GM12878 (cell line): Measurements from ENCODE around the gene RNF121. TPM values are rescaled to one million over a fixed set of nuclear protein-coding genes. Genes with fewer than 3 reads are reported as not detected.
"Not testable (repeated sequence)": the region's sequence is repeated elsewhere in the genome, so short reads cannot be mapped to it uniquely, and the experiment has no call there.

ENCODE experiments used
- ATAC-seq: fragments of 200-7000 bp; cut with Tn5 transposase; 3 replicates; pipeline ENCODE4 v1.9.1; 2020; ENCODE audit warnings: mild to moderate bottlenecking, moderate library complexity
- BruUV-seq: library from RNA; stranded (reverse); fragments of 400-500 nt; replicated peaks from 2 replicates; lab custom pipeline; 2021; lab: Mats Ljungman, UMichigan
- CTCF ChIA-PET: fragments of 300-600 bp; sonication (Branson Sonifier 250); formaldehyde crosslinking; extraction: SDS; loops from one replicate; lab custom pipeline; 2021; ENCODE audit warnings: inconsistent platforms; lab: Yijun Ruan, JAX
- POLR2A ChIA-PET: fragments of 350-600 bp; formaldehyde crosslinking; extraction: SDS; loops from one replicate; lab custom pipeline; 2021; ENCODE audit warnings: inconsistent platforms; lab: Charles Lee
- RAD21 ChIA-PET: fragments of 300-600 bp; sonication (Branson Sonifier 250); formaldehyde crosslinking; loops from one replicate; lab custom pipeline; 2023; ENCODE audit warnings: antibody characterized with exemption; ENCODE audit not compliant: unreplicated experiment; lab: Charles Lee
- SMC1A ChIA-PET: fragments of 300-600 bp; sonication (Branson Sonifier 250); formaldehyde crosslinking; loops from one replicate; lab custom pipeline; 2023; ENCODE audit not compliant: unreplicated experiment, uncharacterized antibody; lab: Charles Lee
- DNase-seq: peaks from one replicate; pipeline ENCODE4 v3.0.0-alpha.2; 2011; ENCODE audit warnings: low read depth, low spot score
- FAIRE-seq: peaks from 3 replicates; lab custom pipeline; 2011; peaks lifted over from hg19 to GRCh38; lab: Jason Lieb, UNC
- H2AFZ ChIP-seq: 2 replicates; pipeline ENCODE4 v1.6.0; 2011; ENCODE audit warnings: low read depth, low read length, control low read depth; ENCODE audit not compliant: control insufficient read depth
- H3K27ac ChIP-seq: 2 replicates; pipeline ENCODE4 v1.5.1; 2011; ENCODE audit warnings: control low read depth; ENCODE audit not compliant: control insufficient read depth, insufficient read depth
- H3K27me3 ChIP-seq, 2 experiments: replicated peaks in 1 of 2; 2 replicates each; pipeline versions ENCODE4 v1.6.0 to v1.6.1; 2011; ENCODE audit warnings: low read length in 1 of 2; ENCODE audit not compliant: control insufficient read depth in 2 of 2, insufficient read depth in 2 of 2
- H3K36me3 ChIP-seq, 2 experiments: 2 replicates each; pipeline ENCODE4 v1.5.1; 2011; ENCODE audit warnings: low read length in 1 of 2; ENCODE audit not compliant: control insufficient read depth in 2 of 2, insufficient read depth in 2 of 2
- H3K4me1 ChIP-seq: 2 replicates; pipeline ENCODE4 v1.6.1; 2011; ENCODE audit warnings: mild to moderate bottlenecking, low read length, moderate library complexity, mixed read lengths; ENCODE audit not compliant: control insufficient read depth, insufficient read depth
- H3K4me2 ChIP-seq: 2 replicates; pipeline ENCODE4 v1.6.0; 2011; ENCODE audit warnings: control low read depth; ENCODE audit not compliant: control insufficient read depth, insufficient read depth
- H3K4me3 ChIP-seq: fragments of 200-600 bp; sonication (generic); 2 replicates; pipeline ENCODE4 v1.5.1; 2016
- H3K79me2 ChIP-seq: 2 replicates; pipeline ENCODE4 v1.6.0; 2011; ENCODE audit warnings: low read length; ENCODE audit not compliant: control insufficient read depth, insufficient read depth
- H3K9ac ChIP-seq: 2 replicates; pipeline ENCODE4 v1.8.0; 2011; ENCODE audit warnings: low read length, control low read depth, mixed read lengths; ENCODE audit not compliant: control insufficient read depth, insufficient read depth
- H3K9me3 ChIP-seq: replicated peaks from 3 replicates; pipeline ENCODE4 v1.5.1; 2011; ENCODE audit warnings: mild to moderate bottlenecking, low read length; ENCODE audit not compliant: control insufficient read depth, insufficient read depth
- H4K20me1 ChIP-seq: 2 replicates; pipeline ENCODE4 v1.6.0; 2011; ENCODE audit not compliant: control insufficient read depth, insufficient read depth
- RAD21 ChIP-seq: IDR thresholded peaks from 2 replicates; pipeline ENCODE4 v1.6.1; 2011; ENCODE audit warnings: mild to moderate bottlenecking, low read depth, low read length, moderate library complexity; ENCODE audit not compliant: insufficient read depth
- RELA ChIP-seq: fragments of 450-650 bp; IDR thresholded peaks from 2 replicates; pipeline ENCODE4 v1.8.0; 2014; ENCODE audit warnings: borderline replicate concordance; ENCODE audit not compliant: partially characterized antibody
- SMC3 ChIP-seq: IDR thresholded peaks from 2 replicates; pipeline ENCODE4 v1.6.1; 2011; ENCODE audit warnings: low read length, improper control_type of control experiment, borderline replicate concordance
- YY1 ChIP-seq: IDR thresholded peaks from 2 replicates; pipeline ENCODE4 v1.6.1; 2011; ENCODE audit warnings: low read depth, mild to moderate bottlenecking, low read length
- WGBS: methylation state at CpG from one replicate; pipeline ENCODE4 v1.1.6; 2016; ENCODE audit warnings: low lambda C conversion rate; ENCODE audit not compliant: insufficient replicate concordance, insufficient coverage; ENCODE audit errors: missing lambda C conversion rate; 5-methylcytosine and 5-hydroxymethylcytosine counted together
- in situ Hi-C: fragments of 300-500 bp; cut with MboI; formaldehyde crosslinking; loops from 9 replicates; pipeline ENCODE4 v1.14.3; 2018; ENCODE audit warnings: mixed read lengths
- intact Hi-C: fragments of 100-400 bp; cut with micrococcal nuclease; formaldehyde crosslinking; loops from one replicate; pipeline ENCODE4 v1.14.2; 2022; ENCODE audit not compliant: unreplicated experiment
- polyA plus RNA-seq, 11 experiments: library from polyadenylated mRNA; depleted of rRNA in 4 of 11; unstranded in 6 of 11; stranded (reverse) in 5 of 11; fragments of >200 nt; fragmentation: Nextera tagmentation in 4 of 11; fragmentation: Illumina TruSeq in 1 of 11; extraction: Ambion mirVana in 4 of 11; extraction: Trizol in 1 of 11; gene quantifications; 1 replicate in 1 of 11; 2 replicates in 10 of 11; pipeline versions ENCODE4 v1.2.1 to v1.2.3, GENCODE V29; 2011 to 2016; ENCODE audit warnings: inconsistent platforms in 2 of 11, missing spikeins in 2 of 11, low read depth in 1 of 11
- total RNA-seq, 4 experiments: library from RNA; depleted of rRNA in 3 of 4; stranded (reverse); fragments of >200 nt in 3 of 4; fragmentation: Illumina TruSeq in 1 of 4; extraction: Trizol in 1 of 4; gene quantifications; 2 replicates each; pipeline versions ENCODE4 v1.2.1 to v1.2.3, GENCODE V29; 2013 to 2021
- TF ChIP-seq, protein P1 (sequence below), 3 experiments: IDR thresholded peaks in 2 of 3; conservative IDR thresholded peaks in 1 of 3; 2 replicates each; pipeline ENCODE4 v1.5.1; 2011; ENCODE audit warnings: low read depth in 3 of 3, low read length in 3 of 3, mild to moderate bottlenecking in 3 of 3, control low read depth in 2 of 3, moderate library complexity in 2 of 3, inconsistent platforms in 1 of 3, mixed read lengths in 1 of 3; ENCODE audit not compliant: control insufficient read depth in 2 of 3, insufficient read depth in 1 of 3; ENCODE audit errors: extremely low read depth in 1 of 3

The RNF121 gene
- total and polyA plus RNA-seq, 10 of the 15 experiments (the other 5 are each of a cell fraction or from before 2014, with no cell fraction given): 8.6 to 73.7 (median 32.7) TPM

DNA sequence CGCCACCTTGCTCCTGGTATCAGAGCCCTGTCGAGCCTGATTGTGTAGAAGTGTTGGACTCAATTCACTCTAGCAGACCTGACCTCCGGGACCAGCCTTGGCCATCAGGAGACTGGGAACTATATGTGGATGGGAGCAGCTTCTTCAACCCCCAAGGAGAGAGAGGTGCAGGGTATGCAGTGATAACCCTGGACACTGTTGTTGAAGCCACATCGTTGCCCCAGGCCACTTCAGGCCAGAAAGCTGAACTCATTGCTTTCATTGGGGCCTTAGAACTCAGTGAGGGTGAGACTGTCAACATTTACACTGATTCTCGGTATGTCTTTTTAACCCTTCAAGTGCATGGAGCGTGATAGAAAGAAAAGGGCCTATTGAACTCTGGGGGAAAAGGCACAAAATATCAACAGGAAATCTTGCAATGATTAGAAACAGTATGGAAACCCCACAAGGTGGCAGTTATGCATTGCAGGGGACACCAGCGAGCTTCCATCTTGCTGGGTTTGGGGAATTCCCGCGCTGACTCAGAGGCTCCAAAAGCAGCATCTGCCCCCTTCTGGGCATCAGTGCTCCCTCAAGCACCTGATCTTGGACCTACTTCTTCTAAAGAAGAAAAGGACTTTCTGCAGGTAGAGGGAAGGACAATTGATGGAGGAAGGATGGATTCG, 17.4 kb upstream of the RNF121 start:
- CTCF ChIA-PET: interaction anchor here (0.9 to 1.8 kb wide), 6 partner anchors 16 to 111 kb away, joined by 3 to 7 read pairs (median 4); no protein-coding TSS in a partner anchor
- H3K4me3 ChIP-seq, BruUV-seq, H3K27me3 ChIP-seq, in situ Hi-C loops, H3K9ac ChIP-seq, intact Hi-C loops, FAIRE-seq, H3K27ac ChIP-seq, H3K4me2 ChIP-seq, ATAC-seq, H4K20me1 ChIP-seq, POLR2A ChIA-PET, H2AFZ ChIP-seq, H3K79me2 ChIP-seq, SMC1A ChIA-PET, DNase-seq, H3K4me1 ChIP-seq, H3K9me3 ChIP-seq: not testable (repeated sequence)
- peaks cover 0 to 10% of the 10 kb centered on the region in 2 experiments; a peak in 1 of 4 replicates for H3K36me3 ChIP-seq
- TF ChIP-seq YY1 (peak; percentile 73; the same call in 1 of the 2 replicates), RAD21 (peak; percentile 39), RELA (peak; percentile 56), SMC3 (peak; percentile 14; the same call in 1 of the 2 replicates)
- TF ChIP-seq, protein P1, sequence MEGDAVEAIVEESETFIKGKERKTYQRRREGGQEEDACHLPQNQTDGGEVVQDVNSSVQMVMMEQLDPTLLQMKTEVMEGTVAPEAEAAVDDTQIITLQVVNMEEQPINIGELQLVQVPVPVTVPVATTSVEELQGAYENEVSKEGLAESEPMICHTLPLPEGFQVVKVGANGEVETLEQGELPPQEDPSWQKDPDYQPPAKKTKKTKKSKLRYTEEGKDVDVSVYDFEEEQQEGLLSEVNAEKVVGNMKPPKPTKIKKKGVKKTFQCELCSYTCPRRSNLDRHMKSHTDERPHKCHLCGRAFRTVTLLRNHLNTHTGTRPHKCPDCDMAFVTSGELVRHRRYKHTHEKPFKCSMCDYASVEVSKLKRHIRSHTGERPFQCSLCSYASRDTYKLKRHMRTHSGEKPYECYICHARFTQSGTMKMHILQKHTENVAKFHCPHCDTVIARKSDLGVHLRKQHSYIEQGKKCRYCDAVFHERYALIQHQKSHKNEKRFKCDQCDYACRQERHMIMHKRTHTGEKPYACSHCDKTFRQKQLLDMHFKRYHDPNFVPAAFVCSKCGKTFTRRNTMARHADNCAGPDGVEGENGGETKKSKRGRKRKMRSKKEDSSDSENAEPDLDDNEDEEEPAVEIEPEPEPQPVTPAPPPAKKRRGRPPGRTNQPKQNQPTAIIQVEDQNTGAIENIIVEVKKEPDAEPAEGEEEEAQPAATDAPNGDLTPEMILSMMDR (IDR thresholded peaks at IDR 0.05 in 2 of 3, conservative IDR thresholded peaks at IDR 0.05 in 1 of 3; ENCODE audit: control insufficient read depth in 2 of 3, extremely low read depth in 1 of 3, insufficient read depth in 1 of 3, low read depth in 3 of 3, low read length in 3 of 3): peak; percentile 12 to 36 (median 20); a peak in 4 of 6 replicates
- RAD21 ChIA-PET: interaction anchor here (0.7 to 0.8 kb wide), 2 partner anchors 16 to 66 kb away, joined by 3 read pairs; partner anchors contain the start of gene XNDC1N
- WGBS: 58% methylated on average over 10 of the region's 10 CpGs

DNA sequence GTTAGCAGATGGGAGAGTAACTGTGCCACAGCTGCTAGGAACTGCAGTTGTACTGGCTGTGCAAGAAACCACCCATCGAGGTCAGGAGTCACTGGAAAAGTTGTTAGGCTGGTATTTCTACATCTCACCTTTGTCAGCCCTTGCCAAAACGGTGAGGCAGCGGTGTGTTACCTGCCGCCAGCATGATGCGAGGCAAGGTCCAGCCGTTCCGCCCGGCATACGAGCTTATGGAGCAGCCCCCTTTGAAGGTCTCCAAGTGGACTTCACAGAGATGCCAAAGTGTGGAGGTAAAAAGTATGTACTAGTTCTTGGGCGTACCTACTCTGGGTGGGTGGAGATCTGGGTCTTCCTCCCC, 16.9 kb upstream of the RNF121 start:
- H3K4me1 ChIP-seq, H3K4me2 ChIP-seq, H2AFZ ChIP-seq, H4K20me1 ChIP-seq, FAIRE-seq, intact Hi-C loops, in situ Hi-C loops, ATAC-seq, H3K79me2 ChIP-seq, BruUV-seq, H3K27ac ChIP-seq, H3K9ac ChIP-seq, SMC1A ChIA-PET, DNase-seq, H3K27me3 ChIP-seq, POLR2A ChIA-PET, H3K9me3 ChIP-seq, H3K4me3 ChIP-seq: not testable (repeated sequence)
- 90% methylated on average over 10 of the region's 10 CpGs for WGBS
- peaks cover 0 to 12% of the 10 kb centered on the region in 2 experiments; a peak in 1 of 4 replicates for H3K36me3 ChIP-seq
- CTCF ChIA-PET: interaction anchor here (0.9 to 1.8 kb wide), 6 partner anchors 16 to 112 kb away, joined by 3 to 7 read pairs (median 4); no protein-coding TSS in a partner anchor
- RAD21 ChIA-PET: interaction anchor here (0.7 to 0.8 kb wide), 2 partner anchors 16 to 65 kb away, joined by 3 read pairs; partner anchors contain the start of gene XNDC1N
